Measurements from ENCODE around the gene SEC22A. TPM values are rescaled to one million over a fixed set of nuclear protein-coding genes. Genes with fewer than 3 reads are reported as not detected.

The SEC22A gene
- total and polyA plus RNA-seq, 12 donors = 4.6 to 67.2 (median 21.0) TPM

DNA sequence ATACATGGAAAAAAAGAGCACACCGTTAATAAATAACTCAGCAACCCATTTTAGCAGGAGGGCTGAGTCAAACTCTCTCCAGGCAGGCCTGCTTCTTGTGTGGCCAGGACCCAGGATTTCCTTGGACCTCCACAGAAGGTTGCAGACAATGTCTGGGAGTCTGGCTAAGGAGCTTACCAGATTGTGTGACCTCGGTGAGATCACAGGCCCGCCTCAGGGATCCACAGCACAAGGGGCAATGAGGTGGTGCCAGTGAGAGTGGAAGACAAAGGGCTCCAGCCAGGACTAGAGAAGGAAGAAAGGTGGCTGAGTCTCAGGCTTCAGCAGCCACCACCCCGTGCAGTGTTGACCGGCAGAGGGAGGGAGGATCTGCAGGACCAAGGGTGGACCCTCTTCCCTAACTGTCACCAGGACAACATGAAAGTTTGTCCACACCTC is 32.2 kb upstream of the SEC22A start:
- DNase-seq = no peak
- Histone ChIP-seq H3K4me3 (no peak overlapping the region), H3K4me1 (replicated peaks in 1 of 2) (no peaks in the 10 kb centered on the region), H3K36me3 (replicated peaks in 1 of 2) (peaks cover 0 to 9% of the 10 kb centered on the region in 2 donors), H3K9me3 (replicated peaks in 1 of 3) (no peaks in the 10 kb centered on the region), H3K27me3 (no peaks in the 10 kb centered on the region), H3K27ac (no peak overlapping the region)
- WGBS, 4 donors = 78 to 83% (median 80%) methylated on average over 5 of the region's 5 CpGs
- intact Hi-C loops (cut with DNase I) = no loop called here
- TF ChIP-seq POLR2A (IDR thresholded peaks at IDR 0.05) (no peak), CTCF (IDR thresholded peaks at IDR 0.05) (no peak)

DNA sequence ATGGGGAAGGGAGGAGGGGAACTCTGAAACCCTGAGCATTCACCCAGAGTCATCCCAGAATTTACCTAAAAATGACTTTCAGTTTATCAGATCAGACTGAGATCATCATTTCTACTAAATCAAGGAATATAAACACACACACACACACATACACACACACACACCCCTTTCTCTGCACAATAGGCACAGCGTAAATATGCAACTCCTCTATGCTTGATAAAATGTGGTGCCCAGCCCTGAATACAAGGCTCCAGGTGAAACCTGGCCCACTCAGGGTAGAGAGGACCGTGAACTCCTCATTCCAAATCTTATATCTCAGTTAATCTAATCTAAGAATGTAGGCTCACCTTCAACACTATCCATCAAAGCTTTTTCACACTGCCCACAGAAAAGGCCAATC is 31.8 kb upstream of the SEC22A start:
- intact Hi-C loops (cut with DNase I) = no loop called here
- Histone ChIP-seq H3K9me3 (replicated peaks in 1 of 3) (no peaks in the 10 kb centered on the region), H3K36me3 (replicated peaks in 1 of 2) (peaks cover 0 to 5% of the 10 kb centered on the region in 2 donors), H3K4me3 (no peak overlapping the region), H3K27me3 (no peaks in the 10 kb centered on the region), H3K27ac (no peak overlapping the region), H3K4me1 (replicated peaks in 1 of 2) (no peaks in the 10 kb centered on the region)
- WGBS, 4 donors = 48 to 100% (median 72%) methylated on average over 2 of the region's 2 CpGs
- TF ChIP-seq POLR2A (IDR thresholded peaks at IDR 0.05) = no peak
- TF ChIP-seq CTCF (IDR thresholded peaks at IDR 0.05) = no peak
- DNase-seq = no peak

- H3K4me3 ChIP-seq = no peak overlapping the region
- H3K36me3 ChIP-seq (replicated peaks in 1 of 2) = no peaks in the 10 kb centered on the region
- no peaks in the 10 kb centered on the region for H3K27me3 ChIP-seq
- TF ChIP-seq CTCF (IDR thresholded peaks at IDR 0.05) = no peak
- TF ChIP-seq POLR2A (IDR thresholded peaks at IDR 0.05) = no peak
- WGBS, 4 donors = 91 to 98% (median 95%) methylated on average over 5 of the region's 5 CpGs
- H3K27ac ChIP-seq = no peak overlapping the region
- no peaks in the 10 kb centered on the region for H3K4me1 ChIP-seq (replicated peaks in 1 of 2)
- H3K9me3 ChIP-seq (replicated peaks in 1 of 3) = peaks cover 0 to 7% (median 0%) of the 10 kb centered on the region in 3 donors
- DNase-seq = no peak
- intact Hi-C loops (cut with DNase I) = no loop called here
These were observed 21.0 kb upstream of the SEC22A start for GRCh38 chr3:123180791-123181190.

DNA sequence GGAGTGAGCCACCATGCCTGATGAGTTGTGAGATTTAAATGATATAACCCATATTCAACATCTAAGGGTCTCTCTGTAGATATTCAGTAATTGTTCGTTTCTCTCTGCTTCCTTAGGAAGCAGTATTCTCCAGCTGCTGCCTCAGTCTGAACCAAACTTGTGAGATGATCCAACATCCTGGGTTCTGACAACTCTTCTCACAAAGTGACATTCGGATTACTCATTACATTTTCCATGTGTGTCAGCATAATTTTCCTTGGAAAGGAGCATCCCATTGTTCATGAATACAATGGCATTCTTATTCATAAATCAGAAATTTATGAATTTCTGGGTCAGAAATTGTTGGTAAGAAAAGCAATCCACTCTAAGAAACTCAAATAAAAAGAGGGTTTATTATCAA is 15.0 kb upstream of the SEC22A start:
- H3K4me1 ChIP-seq (replicated peaks in 1 of 2) = no peaks in the 10 kb centered on the region
- H3K36me3 ChIP-seq (replicated peaks in 1 of 2) = no peaks in the 10 kb centered on the region
- no peak for TF ChIP-seq POLR2A (IDR thresholded peaks at IDR 0.05)
- no peak for TF ChIP-seq CTCF (IDR thresholded peaks at IDR 0.05)
- intact Hi-C loops (cut with DNase I) = no loop called here
- H3K27ac ChIP-seq = no peak overlapping the region
- no peak for DNase-seq
- H3K27me3 ChIP-seq = no peaks in the 10 kb centered on the region
- H3K9me3 ChIP-seq (replicated peaks in 1 of 3) = peaks cover 0 to 7% (median 0%) of the 10 kb centered on the region in 3 donors
- H3K4me3 ChIP-seq = no peak overlapping the region
- WGBS, 4 donors = 59 to 77% (median 74%) methylated on average over 2 of the region's 2 CpGs

All from adrenal gland (tissue), 12 donors.